GM04503 (cell line): ENCODE data around the gene MTA2.

ENCODE experiments used
- DNase-seq: peaks from one replicate; pipeline ENCODE4 v3.0.0-alpha.2; 2012; ENCODE audit warnings: low read depth

Gene MTA2

GRCh38 chr11:62546244-62546928, 55.3 kb downstream of the MTA2 start, which contains the start of gene AHNAK:
TSS of gene AHNAK (minus strand) at chr11:62546806. CDS start at chr11:62536098, 10,708 bp downstream.
- no peak for DNase-seq

GRCh38 chr11:62545437-62546243, 56.0 kb downstream of the MTA2 start:
- DNase-seq: peak; percentile 57

- no peak for DNase-seq
These were observed 56.9 kb downstream of the MTA2 start for GRCh38 chr11:62544581-62545436.

GRCh38 chr11:62543680-62544444, 57.8 kb downstream of the MTA2 start:
- DNase-seq: no peak
